Lower lobe of right lung (tissue), 2 donors: ENCODE results near the gene TTC7B. TPM values are rescaled to one million over a fixed set of nuclear protein-coding genes. Genes with fewer than 3 reads are reported as not detected.

Source experiments
- ATAC-seq, 2 donors: fragments of 200-7000 bp; cut with Tn5 transposase; one replicate each; pipeline ENCODE4 v1.9.1; 2020 to 2022; ENCODE audit warnings: mild to moderate bottlenecking in 2 of 2, moderate library complexity in 2 of 2
- DNase-seq: peaks from one replicate; pipeline ENCODE4 v3.0.0-alpha.2; 2020
- H3K27ac ChIP-seq: fragments of 200-600 bp; one replicate; pipeline ENCODE4 v1.8.0; 2022
- H3K27me3 ChIP-seq: fragments of 200-600 bp; one replicate; pipeline ENCODE4 v1.8.0; 2022; ENCODE audit warnings: low read depth
- H3K36me3 ChIP-seq: fragments of 200-600 bp; one replicate; pipeline ENCODE4 v1.8.0; 2022; ENCODE audit warnings: mild to moderate bottlenecking
- H3K4me1 ChIP-seq: fragments of 200-600 bp; one replicate; pipeline ENCODE4 v1.8.0; 2022
- H3K4me3 ChIP-seq: fragments of 200-600 bp; one replicate; pipeline ENCODE4 v1.8.0; 2022; ENCODE audit warnings: mild to moderate bottlenecking
- H3K9me3 ChIP-seq: fragments of 200-600 bp; one replicate; pipeline ENCODE4 v1.8.0; 2022
- CTCF ChIP-seq: fragments of 200-600 bp; IDR thresholded peaks from one replicate; pipeline ENCODE4 v1.8.0; 2022; ENCODE audit warnings: antibody characterized with exemption, mild to moderate bottlenecking
- intact Hi-C: fragments of 100-400 bp; cut with DNase I; formaldehyde crosslinking; loops from one replicate; pipeline ENCODE4 v1.11.0; 2022
- total RNA-seq: library from RNA; stranded (reverse); fragmentation: NEBNext Ultra II Directional; extraction: Animal tissue kit (Norgen Biotek cat#: 25700); gene quantifications from one replicate; pipeline ENCODE4 v1.2.1, GENCODE V29; 2021
- donor health status: DM: no; HTN: yes; CAD: no; lungs with severe emphysema.

Gene TTC7B
- total RNA-seq, 1 donor from 2014 or later, result 54.1 TPM

- Histone ChIP-seq H3K27me3 (peaks cover 4% of the 10 kb centered on the region), H3K36me3 (no peaks in the 10 kb centered on the region), H3K4me3 (no peak overlapping the region), H3K4me1 (peaks cover 11% of the 10 kb centered on the region), H3K27ac (no peak overlapping the region), H3K9me3 (no peaks in the 10 kb centered on the region)
- no peak for TF ChIP-seq CTCF
- ATAC-seq, result no peak
- DNase-seq, result no peak
- intact Hi-C loops, result no loop called here
These were observed 324.2 kb downstream of the TTC7B start for GRCh38 chr14:90491911-90492531.

GRCh38 chr14:90491221-90491885 is 324.9 kb downstream of the TTC7B start:
- Histone ChIP-seq H3K27ac (no peak overlapping the region), H3K9me3 (no peaks in the 10 kb centered on the region)
- intact Hi-C loops, result no loop called here

GRCh38 chr14:90490720-90491050 is 325.5 kb downstream of the TTC7B start:
- intact Hi-C loops, result no loop called here
- peaks cover 3% of the 10 kb centered on the region for H3K27me3 ChIP-seq
- no peaks in the 10 kb centered on the region for H3K36me3 ChIP-seq
- TF ChIP-seq CTCF, result no peak
- DNase-seq (no peak), ATAC-seq (no peak)
- no peak overlapping the region for H3K4me3 ChIP-seq
- H3K9me3 ChIP-seq, result no peaks in the 10 kb centered on the region
- H3K4me1 ChIP-seq, result peaks cover 11% of the 10 kb centered on the region
- no peak overlapping the region for H3K27ac ChIP-seq

More at GRCh38 chr14:90491221-90491885, 324.9 kb downstream of the TTC7B start:
- ATAC-seq, result peak; percentile 35 to 38
- Histone ChIP-seq H3K27me3 (peaks cover 4% of the 10 kb centered on the region), H3K4me1 (peaks cover 11% of the 10 kb centered on the region), H3K4me3 (no peak overlapping the region), H3K36me3 (no peaks in the 10 kb centered on the region)
- no peak for DNase-seq
- no peak for TF ChIP-seq CTCF

GRCh38 chr14:90489916-90490719 is 326.1 kb downstream of the TTC7B start:
- no peaks in the 10 kb centered on the region for H3K36me3 ChIP-seq
- no peak for ATAC-seq
- no peaks in the 10 kb centered on the region for H3K9me3 ChIP-seq
- peaks cover 11% of the 10 kb centered on the region for H3K4me1 ChIP-seq
- no peak for DNase-seq
- no peak overlapping the region for H3K4me3 ChIP-seq
- intact Hi-C loops, result no loop called here
- no peaks in the 10 kb centered on the region for H3K27me3 ChIP-seq
- H3K27ac ChIP-seq, result no peak overlapping the region
- TF ChIP-seq CTCF, result no peak

- TF ChIP-seq CTCF, result no peak
- intact Hi-C loops, result no loop called here
- no peak for DNase-seq
These were observed 326.9 kb downstream of the TTC7B start for GRCh38 chr14:90489306-90489705.

More at GRCh38 chr14:90489306-90489705, 326.9 kb downstream of the TTC7B start:
- Histone ChIP-seq H3K4me3 (no peak overlapping the region), H3K4me1 (peaks cover 11% of the 10 kb centered on the region), H3K36me3 (no peaks in the 10 kb centered on the region), H3K27ac (no peak overlapping the region), H3K27me3 (no peaks in the 10 kb centered on the region), H3K9me3 (no peaks in the 10 kb centered on the region)
- ATAC-seq, result no peak
